Smooth muscle cell (in vitro differentiated cells): ENCODE results near the gene STEAP2. TPM values are rescaled to one million over a fixed set of nuclear protein-coding genes. Genes with fewer than 3 reads are reported as not detected.

Experiments
- DNase-seq: peaks from one replicate; lab custom pipeline; 2025; ENCODE audit not compliant: unreplicated experiment; lab: John Stamatoyannopoulos, UW
- H2AFZ ChIP-seq: fragments of 200-600 bp; sonication (generic); 2 replicates; pipeline ENCODE4 v1.6.0; 2016; ENCODE audit warnings: antibody characterized with exemption, low read depth, mild to moderate bottlenecking
- H3F3A ChIP-seq: fragments of 200-600 bp; sonication (generic); 2 replicates; pipeline ENCODE4 v1.6.0; 2017; ENCODE audit warnings: antibody characterized with exemption, low read depth
- H3K27ac ChIP-seq: fragments of 200-600 bp; sonication (generic); 2 replicates; pipeline ENCODE4 v1.5.1; 2016; ENCODE audit warnings: low read depth, mild to moderate bottlenecking
- H3K27me3 ChIP-seq: fragments of 200-600 bp; sonication (generic); 2 replicates; pipeline ENCODE4 v1.6.1; 2016; ENCODE audit warnings: low read depth, mild to moderate bottlenecking
- H3K36me3 ChIP-seq: fragments of 200-600 bp; sonication (generic); 2 replicates; pipeline ENCODE4 v1.5.1; 2016; ENCODE audit warnings: low read depth
- H3K4me1 ChIP-seq: fragments of 200-600 bp; sonication (generic); 2 replicates; pipeline ENCODE4 v1.5.1; 2016; ENCODE audit warnings: low read depth
- H3K4me2 ChIP-seq: fragments of 200-600 bp; sonication (generic); 2 replicates; pipeline ENCODE4 v1.6.0; 2016; ENCODE audit warnings: mild to moderate bottlenecking
- H3K4me3 ChIP-seq: fragments of 200-600 bp; sonication (generic); 2 replicates; pipeline ENCODE4 v1.5.1; 2016; ENCODE audit warnings: mild to moderate bottlenecking
- H3K79me2 ChIP-seq: fragments of 200-600 bp; sonication (generic); 2 replicates; pipeline ENCODE4 v1.6.0; 2016; ENCODE audit warnings: low read depth, mild to moderate bottlenecking
- H3K9ac ChIP-seq: fragments of 200-600 bp; sonication (generic); 2 replicates; pipeline ENCODE4 v1.6.0; 2016; ENCODE audit warnings: low read depth
- H3K9me3 ChIP-seq: fragments of 200-600 bp; sonication (generic); replicated peaks from 2 replicates; pipeline ENCODE4 v1.5.1; 2016; ENCODE audit warnings: low read depth
- H4K20me1 ChIP-seq: fragments of 200-600 bp; sonication (generic); 2 replicates; pipeline ENCODE4 v1.6.0; 2016; ENCODE audit warnings: low read depth
- WGBS: methylation state at CpG from one replicate; pipeline ENCODE4 v1.1.7; 2016; ENCODE audit warnings: low lambda C conversion rate; 5-methylcytosine and 5-hydroxymethylcytosine counted together
- polyA plus RNA-seq: library from polyadenylated mRNA; unstranded; fragments of >200 nt; fragmentation: Nextera tagmentation; extraction: Ambion mirVana; gene quantifications from 2 replicates; pipeline ENCODE4 v1.2.1, GENCODE V29; 2016
- total RNA-seq: library from RNA; depleted of rRNA; stranded (reverse); fragments of >200 nt; gene quantifications from 2 replicates; pipeline ENCODE4 v1.2.3, GENCODE V29; 2014
- TF ChIP-seq, protein P1 (sequence below): fragments of 200-600 bp; sonication (generic); IDR thresholded peaks from 2 replicates; pipeline ENCODE4 v1.5.1; 2017; ENCODE audit warnings: borderline replicate concordance, mild to moderate bottlenecking, antibody characterized with exemption; ENCODE audit not compliant: insufficient read depth, poor library complexity, severe bottlenecking

The STEAP2 gene
- total and polyA plus RNA-seq, 2 experiments from 2014 or later, result 1.0 TPM; not detected in 1

DNA sequence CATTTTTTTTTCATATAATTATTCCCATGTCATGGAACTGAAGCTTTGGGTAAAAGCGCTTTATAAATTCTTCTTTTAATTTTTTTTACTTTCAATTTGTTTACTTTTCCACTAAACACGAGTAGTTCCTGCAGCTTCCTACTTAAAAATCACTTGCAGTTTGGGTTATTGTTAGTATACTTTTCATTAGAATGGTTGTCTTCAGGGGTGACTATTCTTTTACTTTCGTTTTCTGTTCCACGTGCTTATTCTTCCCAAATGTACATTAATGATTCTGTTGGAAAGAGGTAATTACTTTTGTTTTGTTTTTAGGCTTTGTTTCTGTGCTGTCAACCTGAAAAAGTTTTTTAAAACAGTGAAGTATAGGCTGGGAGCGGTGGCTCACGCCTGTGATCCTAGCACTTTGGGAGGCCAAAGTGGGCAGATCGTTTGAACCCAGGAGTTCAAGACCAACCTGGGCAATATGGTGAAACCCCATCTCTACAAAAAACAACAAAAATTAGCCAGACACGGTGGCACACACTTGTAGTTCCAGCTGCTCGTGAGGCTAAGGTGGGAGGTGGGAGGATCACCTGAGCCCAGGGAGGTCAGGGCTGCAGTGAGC lies 28.2 kb downstream of the STEAP2 start:
- H3K27ac ChIP-seq, result no peak overlapping the region
- 87% methylated on average over 9 of the region's 9 CpGs for WGBS
- H3K36me3 ChIP-seq, result no peaks in the 10 kb centered on the region
- H3K4me3 ChIP-seq, result no peak overlapping the region
- no peaks in the 10 kb centered on the region for H3F3A ChIP-seq
- no peaks in the 10 kb centered on the region for H3K79me2 ChIP-seq
- H3K4me1 ChIP-seq, result no peaks in the 10 kb centered on the region
- no peak for DNase-seq
- TF ChIP-seq, protein P1, sequence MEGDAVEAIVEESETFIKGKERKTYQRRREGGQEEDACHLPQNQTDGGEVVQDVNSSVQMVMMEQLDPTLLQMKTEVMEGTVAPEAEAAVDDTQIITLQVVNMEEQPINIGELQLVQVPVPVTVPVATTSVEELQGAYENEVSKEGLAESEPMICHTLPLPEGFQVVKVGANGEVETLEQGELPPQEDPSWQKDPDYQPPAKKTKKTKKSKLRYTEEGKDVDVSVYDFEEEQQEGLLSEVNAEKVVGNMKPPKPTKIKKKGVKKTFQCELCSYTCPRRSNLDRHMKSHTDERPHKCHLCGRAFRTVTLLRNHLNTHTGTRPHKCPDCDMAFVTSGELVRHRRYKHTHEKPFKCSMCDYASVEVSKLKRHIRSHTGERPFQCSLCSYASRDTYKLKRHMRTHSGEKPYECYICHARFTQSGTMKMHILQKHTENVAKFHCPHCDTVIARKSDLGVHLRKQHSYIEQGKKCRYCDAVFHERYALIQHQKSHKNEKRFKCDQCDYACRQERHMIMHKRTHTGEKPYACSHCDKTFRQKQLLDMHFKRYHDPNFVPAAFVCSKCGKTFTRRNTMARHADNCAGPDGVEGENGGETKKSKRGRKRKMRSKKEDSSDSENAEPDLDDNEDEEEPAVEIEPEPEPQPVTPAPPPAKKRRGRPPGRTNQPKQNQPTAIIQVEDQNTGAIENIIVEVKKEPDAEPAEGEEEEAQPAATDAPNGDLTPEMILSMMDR, result no peak
- no peaks in the 10 kb centered on the region for H4K20me1 ChIP-seq
- H2AFZ ChIP-seq, result no peak overlapping the region
- H3K27me3 ChIP-seq, result no peaks in the 10 kb centered on the region
- no peaks in the 10 kb centered on the region for H3K9me3 ChIP-seq
- H3K9ac ChIP-seq, result no peak overlapping the region
- no peak overlapping the region for H3K4me2 ChIP-seq

DNA sequence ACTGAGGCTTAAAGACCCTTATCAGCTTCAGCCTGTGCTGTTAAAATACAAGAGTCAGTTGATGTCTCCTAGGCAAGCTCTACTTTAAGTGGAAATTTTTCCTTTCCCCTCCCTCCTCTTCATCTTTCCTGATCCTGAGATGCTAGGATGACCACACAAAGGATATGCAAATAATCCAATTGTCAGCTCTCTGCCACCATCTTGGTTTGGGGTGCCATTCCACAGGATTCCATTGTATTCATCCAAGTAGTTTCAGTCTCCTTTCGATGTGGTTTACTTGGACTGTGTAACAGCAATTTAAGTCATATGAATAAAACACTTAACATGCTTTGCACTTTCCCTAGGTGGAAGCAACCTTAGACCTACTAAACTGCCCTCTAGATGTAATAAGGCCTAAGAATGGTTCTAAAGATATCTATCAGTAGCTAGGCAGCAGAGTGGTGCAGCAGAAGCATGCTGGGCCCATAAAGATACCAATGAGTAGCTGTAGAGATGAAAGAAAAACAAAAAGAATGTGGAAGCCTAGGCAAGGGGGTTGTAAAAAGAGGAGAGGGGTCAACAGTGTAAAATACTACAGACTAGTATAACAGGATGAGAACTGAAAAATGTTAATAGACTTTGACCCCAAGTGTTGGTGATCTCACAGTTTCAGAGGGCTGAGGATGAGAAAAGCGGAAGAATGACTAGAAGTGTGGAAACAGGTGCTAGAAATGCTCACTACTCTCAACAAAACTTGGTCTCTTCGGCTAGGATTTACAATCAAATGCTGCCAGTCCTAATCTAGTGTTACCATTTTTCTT lies 31.0 kb downstream of the STEAP2 start:
- H3K4me1 ChIP-seq, result peaks cover 6% of the 10 kb centered on the region
- no peaks in the 10 kb centered on the region for H3K79me2 ChIP-seq
- TF ChIP-seq, protein P1, result no peak
- H3K27ac ChIP-seq, result no peak overlapping the region
- H3K27me3 ChIP-seq, result peaks cover 9% of the 10 kb centered on the region
- H4K20me1 ChIP-seq, result no peaks in the 10 kb centered on the region
- no peaks in the 10 kb centered on the region for H3K9me3 ChIP-seq
- DNase-seq, result no peak
- no peak overlapping the region for H2AFZ ChIP-seq
- H3K36me3 ChIP-seq, result no peaks in the 10 kb centered on the region
- 91% methylated on average over 3 of the region's 3 CpGs for WGBS
- no peak overlapping the region for H3K4me2 ChIP-seq
- no peak overlapping the region for H3K9ac ChIP-seq
- no peaks in the 10 kb centered on the region for H3F3A ChIP-seq
- H3K4me3 ChIP-seq, result no peak overlapping the region

DNA sequence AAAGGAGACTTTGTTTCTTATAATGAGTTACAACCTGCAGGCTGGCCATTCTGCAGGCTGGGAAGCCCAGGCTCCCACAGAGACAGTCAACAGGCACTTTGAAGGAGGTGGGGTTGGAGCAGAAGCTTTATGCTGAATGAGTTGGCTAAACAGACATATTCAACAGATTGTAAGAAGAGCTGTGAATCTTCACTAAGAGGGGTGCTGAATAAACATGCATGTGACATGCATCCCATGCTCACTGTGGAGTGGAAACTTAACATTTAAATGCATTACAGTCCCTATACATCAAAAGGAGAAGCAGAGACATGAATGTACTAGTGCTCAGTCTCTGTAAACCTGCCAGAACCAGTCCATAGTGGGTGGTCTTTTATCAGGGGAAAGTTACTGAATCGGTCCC lies 32.0 kb downstream of the STEAP2 start:
- 79% methylated on average over 1 of the region's 1 CpG for WGBS
- Histone ChIP-seq H3K4me2 (no peak overlapping the region), H4K20me1 (no peaks in the 10 kb centered on the region), H2AFZ (no peak overlapping the region), H3K4me3 (no peak overlapping the region), H3K9me3 (no peaks in the 10 kb centered on the region), H3K27ac (no peak overlapping the region), H3F3A (no peaks in the 10 kb centered on the region), H3K79me2 (no peaks in the 10 kb centered on the region), H3K36me3 (no peaks in the 10 kb centered on the region), H3K27me3 (peaks cover 9% of the 10 kb centered on the region), H3K9ac (no peak overlapping the region), H3K4me1 (peaks cover 6% of the 10 kb centered on the region)
- DNase-seq, result no peak
- TF ChIP-seq, protein P1, result no peak
